ENCODE data around the gene OR6F1. TPM values are rescaled to one million over a fixed set of nuclear protein-coding genes. Genes with fewer than 3 reads are reported as not detected.

The OR6F1 gene
- not detected in 2 replicates for polyA plus RNA-seq

DNA sequence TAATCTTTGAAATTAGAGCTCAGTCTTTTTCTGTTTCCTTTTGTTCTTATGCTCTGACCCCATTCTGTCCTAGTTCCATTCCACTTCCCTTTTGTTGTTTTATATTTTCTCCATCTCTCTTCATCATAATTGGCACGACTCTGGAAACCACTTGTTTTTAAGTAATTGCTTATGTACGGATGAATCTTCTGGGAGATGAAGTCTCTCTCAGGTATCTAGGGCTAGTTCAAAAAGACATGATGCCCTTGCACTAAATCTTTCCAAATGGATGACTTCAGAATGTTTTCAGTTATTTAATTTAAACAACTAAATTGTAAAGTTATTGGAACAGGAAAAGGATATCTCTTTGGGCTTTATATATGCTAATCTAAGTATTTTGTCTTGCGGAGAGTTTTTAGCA, at the start of gene OR6F1:
TSS of gene OR6F1 (minus strand) at position 101 of the 400 bp plus-strand sequence. CDS start 3,891 bp downstream, outside the sequence.

DNA sequence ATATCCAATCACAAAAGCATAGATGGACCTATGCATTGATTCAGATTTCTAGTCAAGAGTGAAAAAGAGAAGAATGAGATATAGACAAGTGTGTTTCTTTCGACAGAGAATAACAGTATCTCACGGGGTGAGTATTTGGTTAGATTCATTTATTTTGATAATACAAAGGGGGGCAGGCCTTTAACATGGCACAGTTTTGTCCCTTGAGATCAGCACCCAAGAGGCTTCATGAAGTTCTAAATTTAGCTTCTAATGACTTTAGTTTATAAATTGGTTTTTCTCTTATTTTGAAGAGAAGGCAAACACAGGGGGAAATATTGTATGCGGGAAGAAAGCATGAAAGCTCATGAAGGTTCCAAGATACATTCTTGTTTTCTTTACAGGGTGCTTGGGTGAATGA, 44.0 kb upstream of the OR6F1 start, which contains the start of gene OR1C1:
TSS of gene OR1C1 (minus strand) at position 101 of the 400 bp plus-strand sequence. CDS start 2,150 bp downstream, outside the sequence.

DNA sequence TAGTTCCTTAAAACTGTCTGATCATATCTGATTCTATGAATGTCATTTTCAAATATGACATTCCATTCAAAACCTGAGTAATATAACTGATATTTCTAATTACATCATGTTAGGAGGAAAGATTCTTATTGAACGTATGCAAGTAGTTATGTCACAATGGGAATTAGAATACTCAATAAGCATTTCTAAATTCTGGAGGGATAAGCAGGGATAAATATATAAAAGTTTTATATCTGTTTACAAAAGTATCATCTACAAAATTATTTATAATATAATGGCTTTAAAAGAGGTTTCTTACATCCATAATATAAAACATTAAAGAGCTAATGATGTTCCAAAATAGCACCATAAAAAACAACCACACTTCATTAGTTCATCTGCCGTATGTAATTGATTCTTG, 31.6 kb upstream of the OR6F1 start, which contains the start of gene OR14A2:
TSS of gene OR14A2 (minus strand) at position 101 of the 400 bp plus-strand sequence.

DNA sequence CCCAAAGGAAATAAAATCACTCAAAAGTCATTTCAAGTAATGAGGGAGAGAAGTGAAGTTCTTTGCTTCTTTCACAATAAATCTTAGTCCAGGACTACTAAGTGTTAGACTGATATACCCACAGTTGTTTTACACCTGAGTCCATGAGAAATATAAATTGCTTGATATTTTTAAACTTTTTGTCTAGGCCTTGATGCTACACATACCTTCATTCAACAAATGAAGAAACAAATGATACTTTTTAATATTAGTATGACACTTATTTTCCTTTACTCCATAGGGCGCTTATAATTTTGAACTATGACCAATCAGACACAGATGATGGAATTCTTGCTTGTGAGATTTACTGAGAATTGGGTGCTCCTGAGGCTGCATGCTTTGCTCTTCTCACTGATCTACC, 21.9 kb upstream of the OR6F1 start, which contains the start of gene OR14K1:
TSS of gene OR14K1 (plus strand) at position 301 of the 400 bp plus-strand sequence. CDS start at position 301, 0 bp downstream.

DNA sequence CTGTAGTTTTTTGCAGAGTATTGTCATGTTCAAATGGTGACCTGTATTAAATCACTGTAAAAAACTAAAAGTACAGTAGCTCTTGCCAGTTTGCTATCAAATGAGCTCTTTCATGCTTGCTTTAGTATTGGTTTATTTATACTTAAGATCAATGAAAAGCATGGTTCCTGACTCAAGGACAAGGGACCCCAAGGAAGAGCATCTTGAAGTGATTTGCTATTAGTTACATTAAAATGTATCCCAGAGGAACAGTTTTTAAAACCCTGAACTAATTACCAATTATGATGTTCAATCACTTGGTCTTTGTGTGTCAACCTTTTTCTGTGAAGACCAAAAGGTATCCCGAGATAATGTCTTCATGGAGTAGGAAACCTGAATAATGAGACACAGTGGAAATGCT, 36.8 kb downstream of the OR6F1 start, which contains the start of gene OR13G1:
TSS of gene OR13G1 (minus strand) at position 101 of the 400 bp plus-strand sequence. CDS start 6,698 bp downstream, outside the sequence.

Other genes with a start within 250 kb of the OR6F1 start
- gene OR2C3, start 180.2 kb downstream of the OR6F1 start, polyA plus RNA-seq: 0.11 TPM in 1 of 2 replicates, not detected in the other
- 0.06 and 1.9 TPM in 2 replicates for gene GCSAML, start 167.5 kb downstream of the OR6F1 start, polyA plus RNA-seq
- gene OR2G2, start 128.3 kb downstream of the OR6F1 start, polyA plus RNA-seq: not detected in 2 replicates
- not detected in 2 replicates for gene OR2G3, start 111.1 kb downstream of the OR6F1 start, polyA plus RNA-seq
- not detected in 2 replicates for gene OR13G1, start 36.9 kb downstream of the OR6F1 start, polyA plus RNA-seq
- not detected in 2 replicates for gene OR14K1, start 22.0 kb upstream of the OR6F1 start, polyA plus RNA-seq
- gene OR14A2, start 31.5 kb upstream of the OR6F1 start, polyA plus RNA-seq: not detected in 2 replicates
- gene OR1C1, start 43.9 kb upstream of the OR6F1 start, polyA plus RNA-seq: not detected in 2 replicates
- gene OR14A16, start 107.5 kb upstream of the OR6F1 start, polyA plus RNA-seq: not detected in 2 replicates
- not detected in 2 replicates for gene OR11L1, start 125.2 kb upstream of the OR6F1 start, polyA plus RNA-seq
- gene TRIM58, start 140.5 kb upstream of the OR6F1 start, polyA plus RNA-seq: not detected in 2 replicates
- not detected in 2 replicates for gene OR2W3, start 178.9 kb upstream of the OR6F1 start, polyA plus RNA-seq
- gene OR2T8, start 203.6 kb upstream of the OR6F1 start, polyA plus RNA-seq: not detected in 2 replicates
- gene OR2AJ1, start 208.2 kb upstream of the OR6F1 start, polyA plus RNA-seq: 0.12 TPM in 1 of 2 replicates, not detected in the other
- not detected in 2 replicates for gene OR2L8, start 232.2 kb upstream of the OR6F1 start, polyA plus RNA-seq
- not detected in 2 replicates for gene OR2AK2, start 248.6 kb upstream of the OR6F1 start, polyA plus RNA-seq

Measured in Purkinje cell (primary cell).